K562 (cell line): ENCODE data around the gene RBP3. TPM values are rescaled to one million over a fixed set of nuclear protein-coding genes. Genes with fewer than 3 reads are reported as not detected.

ENCODE experiments used
- ATAC-seq: fragments of 200-7000 bp; cut with Tn5 transposase; 3 replicates; pipeline ENCODE4 v1.9.1; 2020; ENCODE audit warnings: moderate library complexity
- BruUV-seq: library from RNA; stranded (reverse); fragments of 400-500 nt; replicated peaks from 2 replicates; lab custom pipeline; 2021; lab: Mats Ljungman, UMichigan
- CTCF ChIA-PET: fragments of 300-600 bp; formaldehyde crosslinking; extraction: SDS; loops from one replicate; lab custom pipeline; 2021; ENCODE audit warnings: low intra/inter-chr PET ratio; lab: Yijun Ruan, JAX
- POLR2A ChIA-PET: fragments of 300-600, 350-650 bp; sonication (Branson Sonifier 250); formaldehyde crosslinking; extraction: SDS; loops from one replicate; lab custom pipeline; 2021; ENCODE audit warnings: antibody characterized with exemption, inconsistent platforms; lab: Yijun Ruan, JAX
- DNase-seq, 4 experiments: peaks; one replicate each; pipeline versions ENCODE4 v3.0.0 to v3.0.0-alpha.2; 2011 to 2018; ENCODE audit warnings: low spot score in 3 of 4, mixed read lengths in 3 of 4; ENCODE audit errors: extremely low read depth in 1 of 4
- FAIRE-seq: peaks from 2 replicates; lab custom pipeline; 2011; peaks lifted over from hg19 to GRCh38; lab: Jason Lieb, UNC
- H2AFZ ChIP-seq: 2 replicates; pipeline ENCODE4 v1.6.0; 2011; ENCODE audit warnings: low read depth, low read length, control low read depth, inconsistent platforms
- H3K27ac ChIP-seq: fragments of 200-600 bp; 3 replicates; pipeline ENCODE4 v1.8.0; 2011; ENCODE audit warnings: low read depth, mild to moderate bottlenecking, control low read depth, inconsistent platforms, low read length, moderate library complexity, mixed read lengths; ENCODE audit errors: extremely low read depth
- H3K27me3 ChIP-seq, 2 experiments: fragments of 300-600 bp in 1 of 2; 2 replicates in 1 of 2; 3 replicates in 1 of 2; pipeline versions ENCODE4 v1.6.0 to v1.8.0; 2011; ENCODE audit warnings: inconsistent platforms in 2 of 2, low read length in 2 of 2, mild to moderate bottlenecking in 1 of 2, mixed read lengths in 1 of 2, moderate library complexity in 1 of 2; ENCODE audit not compliant: control insufficient read depth in 2 of 2, insufficient read depth in 2 of 2
- H3K36me3 ChIP-seq: fragments of 300-600 bp; 3 replicates; pipeline ENCODE4 v1.8.0; 2011; ENCODE audit warnings: mild to moderate bottlenecking, low read length, inconsistent platforms; ENCODE audit not compliant: control insufficient read depth, insufficient read depth
- H3K4me1 ChIP-seq, 2 experiments: fragments of 200-600 bp in 1 of 2; replicated peaks in 1 of 2; 2 replicates in 1 of 2; 3 replicates in 1 of 2; pipeline versions ENCODE4 v1.5.1 to v1.8.0; 2011; ENCODE audit warnings: inconsistent platforms in 2 of 2, low read length in 2 of 2, mild to moderate bottlenecking in 1 of 2, mixed read lengths in 1 of 2, moderate library complexity in 1 of 2; ENCODE audit not compliant: control insufficient read depth in 2 of 2, insufficient read depth in 2 of 2
- H3K4me2 ChIP-seq: 2 replicates; pipeline ENCODE4 v1.6.1; 2011; ENCODE audit warnings: low read length, control low read depth, inconsistent platforms, mixed read lengths; ENCODE audit not compliant: insufficient read depth
- H3K4me3 ChIP-seq: fragments of 200-600 bp; sonication (generic), shearing (Covaris generic); 2 replicates; pipeline ENCODE4 v1.5.1; 2016; ENCODE audit warnings: control low read depth, inconsistent platforms
- H3K79me2 ChIP-seq: fragments of 200-600 bp; 3 replicates; pipeline ENCODE4 v1.8.0; 2011; ENCODE audit warnings: low read length, inconsistent platforms; ENCODE audit not compliant: control insufficient read depth, insufficient read depth
- H3K9ac ChIP-seq, 2 experiments: 2 replicates each; pipeline versions ENCODE4 v1.6.0 to v1.6.1; 2011; ENCODE audit warnings: low read depth in 2 of 2, low read length in 2 of 2, control low read depth in 1 of 2, inconsistent platforms in 1 of 2, mild to moderate bottlenecking in 1 of 2, mixed read lengths in 1 of 2; ENCODE audit not compliant: insufficient read depth in 1 of 2
- H3K9me1 ChIP-seq: one replicate; pipeline ENCODE4 v1.6.0; 2011; ENCODE audit warnings: inconsistent platforms, mild to moderate bottlenecking, low read length, moderate library complexity; ENCODE audit not compliant: control insufficient read depth, insufficient read depth
- H3K9me3 ChIP-seq: replicated peaks from 2 replicates; pipeline ENCODE4 v1.5.1; 2011; ENCODE audit warnings: low read depth, low read length, inconsistent platforms; ENCODE audit not compliant: control insufficient read depth, insufficient read depth
- H4K20me1 ChIP-seq: replicated peaks from 2 replicates; pipeline ENCODE4 v1.6.1; 2011; ENCODE audit warnings: low read length, inconsistent platforms, mixed read lengths; ENCODE audit not compliant: control insufficient read depth, insufficient read depth
- BRD4 ChIP-seq: fragments of 200-600 bp; sonication (generic); IDR thresholded peaks from 2 replicates; pipeline ENCODE4 v1.6.1; 2017; ENCODE audit warnings: inconsistent platforms
- CEBPB ChIP-seq: fragments of 450-650 bp; IDR thresholded peaks from 2 replicates; pipeline ENCODE4 v1.6.1; 2016; ENCODE audit warnings: missing genetic modification characterization, missing compliant biosample characterization
- CREB1 ChIP-seq, 2 experiments: sonication (generic) in 1 of 2; formaldehyde crosslinking in 1 of 2; IDR thresholded peaks; 2 replicates each; pipeline versions ENCODE4 v1.6.1 to v1.8.0; 2012 to 2022; ENCODE audit warnings: inconsistent platforms in 1 of 2, mild to moderate bottlenecking in 1 of 2, missing genetic modification reagents in 1 of 2, moderate library complexity in 1 of 2
- GATA2 ChIP-seq: sonication (generic); formaldehyde crosslinking; IDR thresholded peaks from 2 replicates; pipeline ENCODE4 v1.4.0; 2020; ENCODE audit warnings: mild to moderate bottlenecking, missing genetic modification reagents
- MTA1 ChIP-seq: fragments of 450-650 bp; IDR thresholded peaks from 2 replicates; pipeline ENCODE4 v1.6.1; 2017; ENCODE audit warnings: borderline replicate concordance
- MTF1 ChIP-seq: fragments of 250-450 bp; sonication (Bioruptor Pico); IDR thresholded peaks from 2 replicates; pipeline ENCODE4 v1.9.0; 2021; ENCODE audit warnings: moderate library complexity, mild to moderate bottlenecking, inconsistent platforms, borderline replicate concordance
- POLR2AphosphoS5 ChIP-seq: IDR thresholded peaks from 2 replicates; pipeline ENCODE4 v1.6.1; 2011; ENCODE audit warnings: mild to moderate bottlenecking, low read depth, low read length, moderate library complexity; ENCODE audit not compliant: control insufficient read depth, insufficient read depth
- PTRF ChIP-seq: fragments of 450-650 bp; IDR thresholded peaks from 2 replicates; pipeline ENCODE4 v1.6.1; 2016; ENCODE audit warnings: mild to moderate bottlenecking, missing genetic modification characterization, missing compliant biosample characterization
- RBM34 ChIP-seq: fragments of 200-400 bp; formaldehyde crosslinking; IDR thresholded peaks from 2 replicates; pipeline ENCODE4 v1.6.1; 2018; ENCODE audit warnings: low read length, borderline replicate concordance; ENCODE audit not compliant: insufficient read depth
- ZBED1 ChIP-seq: IDR thresholded peaks from 2 replicates; pipeline ENCODE4 v1.6.1; 2014
- ZFP30 ChIP-seq: fragments of 250-450 bp; sonication (Bioruptor Pico); IDR thresholded peaks from 2 replicates; pipeline ENCODE4 v1.8.0; 2022; ENCODE audit warnings: moderate library complexity, mild to moderate bottlenecking, inconsistent platforms, borderline replicate concordance
- ZKSCAN1 ChIP-seq: fragments of 150-350 bp; IDR thresholded peaks from 2 replicates; pipeline ENCODE4 v1.6.1; 2016; ENCODE audit warnings: low read depth, low read length
- ZSCAN32 ChIP-seq: fragments of 450-650 bp; formaldehyde crosslinking; IDR thresholded peaks from 2 replicates; pipeline ENCODE4 v1.4.0; 2020; ENCODE audit warnings: mild to moderate bottlenecking, moderate library complexity
- ZZZ3 ChIP-seq: fragments of 450-650 bp; IDR thresholded peaks from 2 replicates; pipeline ENCODE4 v1.6.1; 2016; ENCODE audit warnings: antibody characterized with exemption, mild to moderate bottlenecking, moderate library complexity
- WGBS: fragments of 100-300 bp; shearing (Covaris generic); methylation state at CpG from one replicate; pipeline ENCODE4 v1.1.6; 2016; ENCODE audit warnings: low coverage, mixed read lengths; ENCODE audit not compliant: insufficient coverage; ENCODE audit errors: missing lambda C conversion rate; 5-methylcytosine and 5-hydroxymethylcytosine counted together
- in situ Hi-C: fragments of 300-500 bp; cut with MboI; formaldehyde crosslinking; loops from 4 replicates; pipeline ENCODE4 v1.15.0; 2018; ENCODE audit warnings: inconsistent platforms, mixed read lengths
- intact Hi-C: fragments of 100-400 bp; cut with micrococcal nuclease; formaldehyde crosslinking; loops from 2 replicates; pipeline ENCODE4 v1.14.2; 2022
- polyA plus RNA-seq, 8 experiments: library from polyadenylated mRNA; depleted of rRNA in 4 of 8; stranded (reverse) in 5 of 8; unstranded in 3 of 8; fragments of >200 nt; fragmentation: Nextera tagmentation in 2 of 8; fragmentation: Illumina TruSeq in 1 of 8; extraction: Ambion mirVana in 2 of 8; extraction: Trizol in 1 of 8; gene quantifications; 2 replicates each; pipeline versions ENCODE4 v1.2.1 to v1.2.3, GENCODE V29; 2011 to 2014; ENCODE audit warnings: inconsistent platforms in 1 of 8, missing spikeins in 1 of 8
- total RNA-seq, 7 experiments: library from RNA; depleted of rRNA in 6 of 7; stranded (reverse); fragments of >200 nt in 6 of 7; fragmentation: Illumina TruSeq in 2 of 7; extraction: Trizol in 2 of 7; gene quantifications; 2 replicates each; pipeline versions ENCODE4 v1.2.1 to v1.2.3, GENCODE V29; 2011 to 2021; ENCODE audit warnings: low replicate concordance in 1 of 7
- TF ChIP-seq, protein P1 (sequence below): sonication (generic); formaldehyde crosslinking; IDR thresholded peaks from 2 replicates; pipeline ENCODE4 v1.8.0; 2022; ENCODE audit warnings: mild to moderate bottlenecking, missing genetic modification reagents, borderline replicate concordance
- TF ChIP-seq, protein P2 (sequence below): fragments of 450-650 bp; formaldehyde crosslinking; IDR thresholded peaks from 2 replicates; pipeline ENCODE4 v1.4.0; 2020; ENCODE audit warnings: mild to moderate bottlenecking, moderate library complexity
- TF ChIP-seq, protein P3 (sequence below): fragments of 250-450 bp; sonication (Bioruptor Pico); IDR thresholded peaks from 2 replicates; pipeline ENCODE4 v1.4.0; 2020

The RBP3 gene
- total and polyA plus RNA-seq, 9 of the 15 experiments (the other 6 are each of a cell fraction or from before 2014, with no cell fraction given) = not detected

DNA sequence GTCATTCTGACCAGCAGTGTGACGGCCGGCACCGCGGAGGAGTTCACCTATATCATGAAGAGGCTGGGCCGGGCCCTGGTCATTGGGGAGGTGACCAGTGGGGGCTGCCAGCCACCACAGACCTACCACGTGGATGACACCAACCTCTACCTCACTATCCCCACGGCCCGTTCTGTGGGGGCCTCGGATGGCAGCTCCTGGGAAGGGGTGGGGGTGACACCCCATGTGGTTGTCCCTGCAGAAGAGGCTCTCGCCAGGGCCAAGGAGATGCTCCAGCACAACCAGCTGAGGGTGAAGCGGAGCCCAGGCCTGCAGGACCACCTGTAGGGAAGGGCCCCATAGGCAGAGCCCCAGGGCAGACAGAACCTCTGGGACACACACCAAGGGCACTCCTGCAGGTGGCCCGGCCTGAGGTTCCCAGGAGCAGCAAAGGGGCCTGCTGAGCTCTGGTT lies 9.0 kb downstream of the RBP3 start:
- no peak overlapping the region for H3K9ac ChIP-seq
- no peak overlapping the region for H3K27ac ChIP-seq
- FAIRE-seq (no peak), ATAC-seq (no peak), DNase-seq (no peak)
- in situ Hi-C loops (no loop called here), intact Hi-C loops (no loop called here)
- H3K4me1 ChIP-seq = peaks cover 0 to 3% of the 10 kb centered on the region in 2 experiments; a peak in 1 of 5 replicates
- no TSS peak for BruUV-seq
- TF ChIP-seq ZZZ3 (no peak), RBM34 (no peak), GATA2 (CRISPR knock-in tag) (no peak), ZBED1 (no peak), ZFP30 (no peak), CEBPB (tag) (no peak), BRD4 (no peak), ZSCAN32 (no peak), POLR2AphosphoS5 (no peak), MTF1 (CRISPR knock-in tag) (no peak), MTA1 (no peak), ZKSCAN1 (no peak), CREB1 (IDR thresholded peaks at IDR 0.05) (no peak), CREB1 (CRISPR knock-in tag; IDR thresholded peaks at IDR 0.05) (no peak), PTRF (tag) (no peak)
- TF ChIP-seq, protein P1, sequence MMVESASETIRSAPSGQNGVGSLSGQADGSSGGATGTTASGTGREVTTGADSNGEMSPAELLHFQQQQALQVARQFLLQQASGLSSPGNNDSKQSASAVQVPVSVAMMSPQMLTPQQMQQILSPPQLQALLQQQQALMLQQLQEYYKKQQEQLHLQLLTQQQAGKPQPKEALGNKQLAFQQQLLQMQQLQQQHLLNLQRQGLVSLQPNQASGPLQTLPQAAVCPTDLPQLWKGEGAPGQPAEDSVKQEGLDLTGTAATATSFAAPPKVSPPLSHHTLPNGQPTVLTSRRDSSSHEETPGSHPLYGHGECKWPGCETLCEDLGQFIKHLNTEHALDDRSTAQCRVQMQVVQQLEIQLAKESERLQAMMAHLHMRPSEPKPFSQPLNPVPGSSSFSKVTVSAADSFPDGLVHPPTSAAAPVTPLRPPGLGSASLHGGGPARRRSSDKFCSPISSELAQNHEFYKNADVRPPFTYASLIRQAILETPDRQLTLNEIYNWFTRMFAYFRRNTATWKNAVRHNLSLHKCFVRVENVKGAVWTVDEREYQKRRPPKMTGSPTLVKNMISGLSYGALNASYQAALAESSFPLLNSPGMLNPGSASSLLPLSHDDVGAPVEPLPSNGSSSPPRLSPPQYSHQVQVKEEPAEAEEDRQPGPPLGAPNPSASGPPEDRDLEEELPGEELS (CRISPR knock-in tag) = no peak
- TF ChIP-seq, protein P2, sequence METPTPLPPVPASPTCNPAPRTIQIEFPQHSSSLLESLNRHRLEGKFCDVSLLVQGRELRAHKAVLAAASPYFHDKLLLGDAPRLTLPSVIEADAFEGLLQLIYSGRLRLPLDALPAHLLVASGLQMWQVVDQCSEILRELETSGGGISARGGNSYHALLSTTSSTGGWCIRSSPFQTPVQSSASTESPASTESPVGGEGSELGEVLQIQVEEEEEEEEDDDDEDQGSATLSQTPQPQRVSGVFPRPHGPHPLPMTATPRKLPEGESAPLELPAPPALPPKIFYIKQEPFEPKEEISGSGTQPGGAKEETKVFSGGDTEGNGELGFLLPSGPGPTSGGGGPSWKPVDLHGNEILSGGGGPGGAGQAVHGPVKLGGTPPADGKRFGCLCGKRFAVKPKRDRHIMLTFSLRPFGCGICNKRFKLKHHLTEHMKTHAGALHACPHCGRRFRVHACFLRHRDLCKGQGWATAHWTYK (CRISPR knock-in tag) = no peak
- TF ChIP-seq, protein P3, sequence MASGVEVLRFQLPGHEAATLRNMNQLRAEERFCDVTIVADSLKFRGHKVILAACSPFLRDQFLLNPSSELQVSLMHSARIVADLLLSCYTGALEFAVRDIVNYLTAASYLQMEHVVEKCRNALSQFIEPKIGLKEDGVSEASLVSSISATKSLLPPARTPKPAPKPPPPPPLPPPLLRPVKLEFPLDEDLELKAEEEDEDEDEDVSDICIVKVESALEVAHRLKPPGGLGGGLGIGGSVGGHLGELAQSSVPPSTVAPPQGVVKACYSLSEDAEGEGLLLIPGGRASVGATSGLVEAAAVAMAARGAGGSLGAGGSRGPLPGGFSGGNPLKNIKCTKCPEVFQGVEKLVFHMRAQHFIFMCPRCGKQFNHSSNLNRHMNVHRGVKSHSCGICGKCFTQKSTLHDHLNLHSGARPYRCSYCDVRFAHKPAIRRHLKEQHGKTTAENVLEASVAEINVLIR (CRISPR knock-in tag) = no peak
- H3K4me3 ChIP-seq = no peak overlapping the region
- H3K79me2 ChIP-seq = no peaks in the 10 kb centered on the region
- 3% methylated on average over 12 of the region's 12 CpGs for WGBS
- H3K27me3 ChIP-seq = peaks cover 9 to 46% of the 10 kb centered on the region in 2 experiments
- H2AFZ ChIP-seq = no peak overlapping the region
- no peaks in the 10 kb centered on the region for H3K9me3 ChIP-seq
- H3K4me2 ChIP-seq = no peak overlapping the region
- no peaks in the 10 kb centered on the region for H3K9me1 ChIP-seq
- ChIA-PET CTCF (no interaction called here), POLR2A (no interaction called here)
- peaks cover 9% of the 10 kb centered on the region; the same call in 1 of the 2 replicates for H4K20me1 ChIP-seq
- H3K36me3 ChIP-seq = no peaks in the 10 kb centered on the region
